Breast epithelium (tissue), 4 donors: ENCODE results near the gene SLC22A17. TPM values are rescaled to one million over a fixed set of nuclear protein-coding genes. Genes with fewer than 3 reads are reported as not detected.
A peak's percentile ranks its signal among the peaks of the same experiment; 100 is the strongest.

Source experiments
- DNase-seq, 2 donors: peaks; one replicate each; pipeline ENCODE4 v3.0.0-alpha.2; 2019; ENCODE audit warnings: low spot score in 2 of 2
- H3K27ac ChIP-seq, 2 donors: fragments of 200-600 bp; sonication (generic) in 1 of 2; one replicate each; pipeline ENCODE4 v1.5.1; 2016 to 2019; ENCODE audit warnings: mild to moderate bottlenecking in 1 of 2
- H3K27me3 ChIP-seq, 2 donors: fragments of 200-600 bp; sonication (generic) in 1 of 2; one replicate each; pipeline versions ENCODE4 v1.5.1 to v1.6.0; 2017 to 2019; ENCODE audit warnings: control low read depth in 1 of 2, mild to moderate bottlenecking in 1 of 2
- H3K36me3 ChIP-seq: fragments of 200-600 bp; one replicate; pipeline ENCODE4 v1.5.1; 2019
- H3K4me1 ChIP-seq, 2 donors: fragments of 200-600 bp; sonication (generic); one replicate each; pipeline ENCODE4 v1.5.1; 2016 to 2019; ENCODE audit warnings: control low read depth in 1 of 2
- H3K4me3 ChIP-seq, 3 donors: fragments of 200-600 bp; sonication (generic); 1 replicate in 2 of 3; 2 replicates in 1 of 3; pipeline ENCODE4 v1.5.1; 2016 to 2019; ENCODE audit warnings: mild to moderate bottlenecking in 3 of 3, moderate library complexity in 2 of 3
- H3K9me3 ChIP-seq, 2 donors: fragments of 200-600 bp; sonication (generic) in 1 of 2; one replicate each; pipeline ENCODE4 v1.5.1; 2016 to 2019; ENCODE audit warnings: control low read depth in 1 of 2
- CTCF ChIP-seq, 3 donors: fragments of 450-650 bp; IDR thresholded peaks; one replicate each; pipeline ENCODE4 v1.5.1; 2016 to 2017; ENCODE audit warnings: antibody characterized with exemption in 3 of 3, mild to moderate bottlenecking in 3 of 3, moderate library complexity in 3 of 3
- POLR2A ChIP-seq: fragments of 450-650 bp; IDR thresholded peaks from one replicate; pipeline ENCODE4 v1.6.1; 2016; ENCODE audit warnings: antibody characterized with exemption, mild to moderate bottlenecking, moderate library complexity
- POLR2AphosphoS5 ChIP-seq, 3 donors: sonication (generic); formaldehyde crosslinking; IDR thresholded peaks; one replicate each; pipeline ENCODE4 v1.6.1; 2017; ENCODE audit warnings: antibody characterized with exemption in 3 of 3
- intact Hi-C: fragments of 100-400 bp; cut with DNase I; formaldehyde crosslinking; loops from one replicate; pipeline ENCODE4 v1.15.1; 2023; ENCODE audit warnings: low total_unique reads
- total RNA-seq, 3 donors: library from RNA; depleted of rRNA; stranded (reverse); fragments of >200 nt; gene quantifications; one replicate each; pipeline ENCODE4 v1.1.0, GENCODE V29; 2016

SLC22A17 gene
- total RNA-seq, 3 donors from 2014 or later, result 6.4 to 53.7 (median 52.1) TPM

DNA sequence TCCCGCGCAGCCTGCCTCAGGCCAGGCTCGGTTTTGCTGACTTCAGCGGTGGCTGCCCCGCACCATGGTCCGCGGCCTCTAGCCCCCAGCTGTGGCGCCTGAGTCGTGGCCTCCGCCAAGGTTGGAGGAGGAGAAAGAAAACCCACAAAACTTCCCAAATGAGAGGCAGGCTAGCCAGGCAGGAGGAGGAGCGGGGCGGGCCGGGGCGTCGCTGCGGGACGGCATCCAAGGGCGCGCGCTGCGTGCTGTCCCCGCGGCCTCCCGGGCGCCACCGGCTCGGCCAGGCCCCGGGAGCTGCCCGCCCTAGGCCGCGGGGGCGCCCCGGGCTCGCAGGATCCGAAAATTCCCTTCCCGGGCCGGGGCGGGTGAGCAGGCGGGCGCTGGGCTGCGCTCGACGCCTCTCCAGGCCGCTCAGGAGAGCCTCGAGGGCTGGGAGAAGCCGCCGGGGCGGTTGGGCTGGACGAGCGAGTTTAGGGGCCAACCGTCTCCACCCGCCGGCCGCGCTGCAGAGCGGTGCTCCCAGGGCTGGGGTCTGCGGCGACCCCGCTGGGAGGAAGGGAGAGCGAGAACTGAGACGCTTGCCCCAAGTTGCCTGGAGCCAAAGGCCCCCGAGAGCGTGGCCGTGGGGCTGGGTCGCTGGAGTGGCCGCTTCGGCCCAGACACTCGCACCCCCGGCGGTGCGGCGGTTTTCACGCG is 12.5 kb upstream of the SLC22A17 start, which contains the start of gene EFS:
Gene EFS, minus strand, starts transcription at position 137 of the 696 bp plus-strand sequence. CDS start 147 bp downstream, outside the sequence.
- intact Hi-C loops, result loop anchor here (10.0 kb wide), 1 partner anchor 80 kb away; the partner anchor contains the start of gene HOMEZ
- Histone ChIP-seq H3K27me3 (no peaks in the 10 kb centered on the region), H3K9me3 (no peaks in the 10 kb centered on the region), H3K4me1 (peaks cover 6 to 10% of the 10 kb centered on the region in 2 donors), H3K36me3 (no peaks in the 10 kb centered on the region), H3K27ac (peak within 1 kb of the TSS; percentile 98 to 99), H3K4me3 (peak within 1 kb of the TSS; percentile 60 to 88 (median 65))
- peak; percentile 39 to 76 for DNase-seq
- TF ChIP-seq POLR2AphosphoS5 (IDR thresholded peaks at IDR 0.05) (peak in 1 of 3 donors; percentile 47), CTCF (IDR thresholded peaks at IDR 0.05) (no peak)

- H3K27me3 ChIP-seq, result no peaks in the 10 kb centered on the region
- TF ChIP-seq POLR2A (peak; percentile 36), CTCF (IDR thresholded peaks at IDR 0.05) (no peak), POLR2AphosphoS5 (IDR thresholded peaks at IDR 0.05) (peak in 1 of 3 donors; percentile 41)
- H3K36me3 ChIP-seq, result no peaks in the 10 kb centered on the region
- H3K27ac ChIP-seq, result peak overlapping the region; percentile 98 to 99
- H3K4me3 ChIP-seq, result peak overlapping the region; percentile 60 to 88 (median 65)
- DNase-seq, result peak; percentile 77 to 87
- no peaks in the 10 kb centered on the region for H3K9me3 ChIP-seq
- intact Hi-C loops, result loop anchor here (10.0 kb wide), 1 partner anchor 80 kb away; the partner anchor contains the start of gene HOMEZ
- H3K4me1 ChIP-seq, result peaks cover 6 to 10% of the 10 kb centered on the region in 2 donors
Observed at GRCh38 chr14:23364164-23365035, 11.7 kb upstream of the SLC22A17 start.

DNA sequence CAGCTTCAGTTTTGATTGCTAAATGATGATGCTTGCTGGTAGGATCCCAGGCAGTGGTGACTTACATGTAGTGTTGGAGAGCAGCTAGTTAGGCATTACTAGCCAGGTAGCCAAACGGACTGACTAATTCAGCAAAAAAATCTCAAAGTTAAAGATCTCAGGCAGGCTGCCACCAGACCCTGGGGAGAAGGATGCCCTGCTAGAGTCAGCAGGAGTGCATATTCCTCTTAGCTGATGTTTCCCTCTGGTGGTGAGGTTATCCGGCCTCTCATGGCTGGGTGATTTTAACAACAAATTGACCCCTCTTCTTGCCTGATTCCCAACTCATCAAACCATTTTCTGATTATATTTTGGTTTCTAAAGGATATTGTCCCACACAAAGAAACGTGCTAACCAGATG is 9.5 kb upstream of the SLC22A17 start:
- Histone ChIP-seq H3K27me3 (no peaks in the 10 kb centered on the region), H3K27ac (peak overlapping the region; percentile 52 to 70), H3K9me3 (no peaks in the 10 kb centered on the region), H3K36me3 (no peaks in the 10 kb centered on the region), H3K4me1 (peaks cover 6 to 10% of the 10 kb centered on the region in 2 donors), H3K4me3 (peak overlapping the region in 1 of 3 donors; percentile 7)
- DNase-seq, result no peak
- intact Hi-C loops, result loop anchor here (10.0 kb wide), 1 partner anchor 77 kb away; the partner anchor contains the start of gene HOMEZ
- TF ChIP-seq POLR2A (no peak), CTCF (IDR thresholded peaks at IDR 0.05) (no peak), POLR2AphosphoS5 (IDR thresholded peaks at IDR 0.05) (no peak)

- no peaks in the 10 kb centered on the region for H3K9me3 ChIP-seq
- H3K27me3 ChIP-seq, result no peaks in the 10 kb centered on the region
- H3K4me1 ChIP-seq, result peaks cover 6 to 10% of the 10 kb centered on the region in 2 donors
- no peak for TF ChIP-seq CTCF (IDR thresholded peaks at IDR 0.05)
- no peak for TF ChIP-seq POLR2AphosphoS5 (IDR thresholded peaks at IDR 0.05)
- TF ChIP-seq POLR2A, result no peak
- peak overlapping the region in 1 of 3 donors; percentile 7 for H3K4me3 ChIP-seq
- no peaks in the 10 kb centered on the region for H3K36me3 ChIP-seq
- peak overlapping the region; percentile 52 to 70 for H3K27ac ChIP-seq
- no peak for DNase-seq
- intact Hi-C loops, result loop anchor here (10.0 kb wide), 1 partner anchor 77 kb away; the partner anchor contains the start of gene HOMEZ
Observed at GRCh38 chr14:23361763-23362162, 9.1 kb upstream of the SLC22A17 start.
